HCT116 (cell line): ENCODE measurements around the gene EMC1.

Experiments
- EZH2 ChIP-seq: fragments of 200-600 bp; sonication (generic); IDR thresholded peaks from 2 replicates; pipeline ENCODE4 v1.6.1; 2017; ENCODE audit warnings: antibody characterized with exemption, mixed run types
- EZH2phosphoT487 ChIP-seq: fragments of 200-600 bp; IDR thresholded peaks from 2 replicates; pipeline ENCODE4 v1.6.1; 2018; ENCODE audit warnings: antibody characterized with exemption, borderline replicate concordance
- FOSL1 ChIP-seq: IDR thresholded peaks from 2 replicates; pipeline ENCODE4 v1.6.1; 2012; ENCODE audit warnings: low read depth
- POLR2A ChIP-seq: IDR thresholded peaks from 2 replicates; pipeline ENCODE4 v1.7.0; 2011; ENCODE audit warnings: borderline replicate concordance; ENCODE audit not compliant: insufficient read depth, insufficient read length; ENCODE audit errors: extremely low read depth
- POLR2AphosphoS5 ChIP-seq: IDR thresholded peaks from 2 replicates; pipeline ENCODE4 v1.6.1; 2011; ENCODE audit warnings: mild to moderate bottlenecking, low read depth, low read length, moderate library complexity
- RAD21 ChIP-seq: IDR thresholded peaks from 2 replicates; pipeline ENCODE4 v1.6.1; 2012; ENCODE audit warnings: low read depth, mild to moderate bottlenecking
- SIN3A ChIP-seq: IDR thresholded peaks from 2 replicates; pipeline ENCODE4 v1.6.1; 2012; ENCODE audit warnings: low read depth
- SP1 ChIP-seq: IDR thresholded peaks from 2 replicates; pipeline ENCODE4 v1.6.1; 2012; ENCODE audit warnings: low read depth
- TCF7L2 ChIP-seq: IDR thresholded peaks from 2 replicates; pipeline ENCODE4 v1.7.0; 2011; ENCODE audit warnings: borderline replicate concordance, inconsistent platforms; ENCODE audit not compliant: insufficient read depth, insufficient read length; ENCODE audit errors: extremely low read depth
- ZNF274 ChIP-seq: fragments of 200-500 bp; sonication (Bioruptor generic); IDR thresholded peaks from 2 replicates; pipeline ENCODE4 v1.6.1; 2014; ENCODE audit warnings: mild to moderate bottlenecking, low read depth, low read length, inconsistent platforms
- TF ChIP-seq, protein P1 (sequence below), 3 experiments: fragments of 200-600 bp in 1 of 3; sonication (generic) in 1 of 3; IDR thresholded peaks in 2 of 3; conservative IDR thresholded peaks in 1 of 3; 2 replicates each; pipeline ENCODE4 v1.5.1; 2012 to 2017; ENCODE audit warnings: low read depth in 2 of 3, low read length in 2 of 3, antibody characterized with exemption in 1 of 3, borderline replicate concordance in 1 of 3, control low read depth in 1 of 3, mild to moderate bottlenecking in 1 of 3, mixed read lengths in 1 of 3, mixed run types in 1 of 3, moderate library complexity in 1 of 3; ENCODE audit not compliant: insufficient read depth in 1 of 3
- TF ChIP-seq, protein P2 (sequence below): IDR thresholded peaks from 2 replicates; pipeline ENCODE4 v1.6.1; 2012
- TF ChIP-seq, protein P3 (sequence below): IDR thresholded peaks from 2 replicates; pipeline ENCODE4 v1.6.1; 2011; ENCODE audit warnings: mild to moderate bottlenecking, low read length, moderate library complexity; ENCODE audit not compliant: insufficient replicate concordance; ENCODE audit errors: extremely low read depth
- TF ChIP-seq, protein P4 (sequence below): IDR thresholded peaks from 2 replicates; pipeline ENCODE4 v1.6.1; 2012; ENCODE audit warnings: low read depth

DNA sequence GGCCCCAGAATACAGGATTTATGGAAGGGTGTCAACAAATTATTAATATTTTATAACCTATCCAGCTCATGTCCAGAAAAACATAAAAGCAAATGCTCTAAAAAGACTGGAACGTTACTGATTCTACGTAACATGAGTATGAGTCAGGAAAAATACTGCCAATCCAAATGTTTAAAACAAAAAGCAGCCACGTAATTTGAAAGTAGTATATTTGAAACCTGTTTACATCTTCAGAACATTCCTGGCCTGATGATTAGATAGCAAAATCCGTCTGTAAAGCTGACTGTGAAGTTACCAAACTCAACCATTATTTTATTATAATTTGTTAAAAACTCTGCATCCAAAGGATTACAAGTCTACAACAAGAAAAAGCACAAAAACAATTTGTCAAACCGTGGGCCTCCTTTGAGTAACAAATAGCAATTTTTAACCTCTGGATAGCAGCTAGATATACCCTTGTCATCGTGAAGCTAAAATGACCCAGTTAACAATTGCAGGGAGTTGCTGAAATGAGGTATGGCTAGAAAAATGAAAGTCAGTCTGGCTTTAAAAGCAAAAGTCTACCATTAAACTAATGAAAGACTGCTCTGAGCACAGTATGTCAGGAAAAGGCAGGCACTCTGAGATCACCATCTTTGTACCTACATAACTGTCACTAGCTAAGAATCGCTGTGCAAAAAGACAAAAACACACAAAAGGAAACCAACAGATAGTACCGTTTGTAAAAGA is 42.5 kb downstream of the EMC1 start:
- no peak for TF ChIP-seq ZNF274
- TF ChIP-seq, protein P1, sequence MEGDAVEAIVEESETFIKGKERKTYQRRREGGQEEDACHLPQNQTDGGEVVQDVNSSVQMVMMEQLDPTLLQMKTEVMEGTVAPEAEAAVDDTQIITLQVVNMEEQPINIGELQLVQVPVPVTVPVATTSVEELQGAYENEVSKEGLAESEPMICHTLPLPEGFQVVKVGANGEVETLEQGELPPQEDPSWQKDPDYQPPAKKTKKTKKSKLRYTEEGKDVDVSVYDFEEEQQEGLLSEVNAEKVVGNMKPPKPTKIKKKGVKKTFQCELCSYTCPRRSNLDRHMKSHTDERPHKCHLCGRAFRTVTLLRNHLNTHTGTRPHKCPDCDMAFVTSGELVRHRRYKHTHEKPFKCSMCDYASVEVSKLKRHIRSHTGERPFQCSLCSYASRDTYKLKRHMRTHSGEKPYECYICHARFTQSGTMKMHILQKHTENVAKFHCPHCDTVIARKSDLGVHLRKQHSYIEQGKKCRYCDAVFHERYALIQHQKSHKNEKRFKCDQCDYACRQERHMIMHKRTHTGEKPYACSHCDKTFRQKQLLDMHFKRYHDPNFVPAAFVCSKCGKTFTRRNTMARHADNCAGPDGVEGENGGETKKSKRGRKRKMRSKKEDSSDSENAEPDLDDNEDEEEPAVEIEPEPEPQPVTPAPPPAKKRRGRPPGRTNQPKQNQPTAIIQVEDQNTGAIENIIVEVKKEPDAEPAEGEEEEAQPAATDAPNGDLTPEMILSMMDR (IDR thresholded peaks at IDR 0.05 in 2 of 3, conservative IDR thresholded peaks at IDR 0.05 in 1 of 3; ENCODE audit: borderline replicate concordance in 1 of 3, insufficient read depth in 1 of 3, low read depth in 2 of 3, low read length in 2 of 3), result no peak
- no peak for TF ChIP-seq SIN3A
- no peak for TF ChIP-seq RAD21
- no peak for TF ChIP-seq EZH2
- no peak for TF ChIP-seq POLR2AphosphoS5
- TF ChIP-seq FOSL1, result no peak
- no peak for TF ChIP-seq POLR2A
- TF ChIP-seq, protein P2, sequence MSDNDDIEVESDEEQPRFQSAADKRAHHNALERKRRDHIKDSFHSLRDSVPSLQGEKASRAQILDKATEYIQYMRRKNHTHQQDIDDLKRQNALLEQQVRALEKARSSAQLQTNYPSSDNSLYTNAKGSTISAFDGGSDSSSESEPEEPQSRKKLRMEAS, result no peak
- no peak for TF ChIP-seq SP1
- TF ChIP-seq, protein P3, sequence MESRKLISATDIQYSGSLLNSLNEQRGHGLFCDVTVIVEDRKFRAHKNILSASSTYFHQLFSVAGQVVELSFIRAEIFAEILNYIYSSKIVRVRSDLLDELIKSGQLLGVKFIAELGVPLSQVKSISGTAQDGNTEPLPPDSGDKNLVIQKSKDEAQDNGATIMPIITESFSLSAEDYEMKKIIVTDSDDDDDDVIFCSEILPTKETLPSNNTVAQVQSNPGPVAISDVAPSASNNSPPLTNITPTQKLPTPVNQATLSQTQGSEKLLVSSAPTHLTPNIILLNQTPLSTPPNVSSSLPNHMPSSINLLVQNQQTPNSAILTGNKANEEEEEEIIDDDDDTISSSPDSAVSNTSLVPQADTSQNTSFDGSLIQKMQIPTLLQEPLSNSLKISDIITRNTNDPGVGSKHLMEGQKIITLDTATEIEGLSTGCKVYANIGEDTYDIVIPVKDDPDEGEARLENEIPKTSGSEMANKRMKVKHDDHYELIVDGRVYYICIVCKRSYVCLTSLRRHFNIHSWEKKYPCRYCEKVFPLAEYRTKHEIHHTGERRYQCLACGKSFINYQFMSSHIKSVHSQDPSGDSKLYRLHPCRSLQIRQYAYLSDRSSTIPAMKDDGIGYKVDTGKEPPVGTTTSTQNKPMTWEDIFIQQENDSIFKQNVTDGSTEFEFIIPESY, result no peak
- no peak for TF ChIP-seq TCF7L2
- TF ChIP-seq EZH2phosphoT487, result no peak
- TF ChIP-seq, protein P4, sequence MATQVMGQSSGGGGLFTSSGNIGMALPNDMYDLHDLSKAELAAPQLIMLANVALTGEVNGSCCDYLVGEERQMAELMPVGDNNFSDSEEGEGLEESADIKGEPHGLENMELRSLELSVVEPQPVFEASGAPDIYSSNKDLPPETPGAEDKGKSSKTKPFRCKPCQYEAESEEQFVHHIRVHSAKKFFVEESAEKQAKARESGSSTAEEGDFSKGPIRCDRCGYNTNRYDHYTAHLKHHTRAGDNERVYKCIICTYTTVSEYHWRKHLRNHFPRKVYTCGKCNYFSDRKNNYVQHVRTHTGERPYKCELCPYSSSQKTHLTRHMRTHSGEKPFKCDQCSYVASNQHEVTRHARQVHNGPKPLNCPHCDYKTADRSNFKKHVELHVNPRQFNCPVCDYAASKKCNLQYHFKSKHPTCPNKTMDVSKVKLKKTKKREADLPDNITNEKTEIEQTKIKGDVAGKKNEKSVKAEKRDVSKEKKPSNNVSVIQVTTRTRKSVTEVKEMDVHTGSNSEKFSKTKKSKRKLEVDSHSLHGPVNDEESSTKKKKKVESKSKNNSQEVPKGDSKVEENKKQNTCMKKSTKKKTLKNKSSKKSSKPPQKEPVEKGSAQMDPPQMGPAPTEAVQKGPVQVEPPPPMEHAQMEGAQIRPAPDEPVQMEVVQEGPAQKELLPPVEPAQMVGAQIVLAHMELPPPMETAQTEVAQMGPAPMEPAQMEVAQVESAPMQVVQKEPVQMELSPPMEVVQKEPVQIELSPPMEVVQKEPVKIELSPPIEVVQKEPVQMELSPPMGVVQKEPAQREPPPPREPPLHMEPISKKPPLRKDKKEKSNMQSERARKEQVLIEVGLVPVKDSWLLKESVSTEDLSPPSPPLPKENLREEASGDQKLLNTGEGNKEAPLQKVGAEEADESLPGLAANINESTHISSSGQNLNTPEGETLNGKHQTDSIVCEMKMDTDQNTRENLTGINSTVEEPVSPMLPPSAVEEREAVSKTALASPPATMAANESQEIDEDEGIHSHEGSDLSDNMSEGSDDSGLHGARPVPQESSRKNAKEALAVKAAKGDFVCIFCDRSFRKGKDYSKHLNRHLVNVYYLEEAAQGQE, result no peak
